GM18868 (cell line): ENCODE data around the gene FAM83F.

ENCODE experiments used
- ATAC-seq: cut with Tn5 transposase; IDR thresholded peaks from one replicate; pipeline ENCODE4 v1.9.1; 2021; ENCODE audit warnings: mild to moderate bottlenecking, moderate library complexity; ENCODE audit not compliant: unreplicated experiment

Gene FAM83F

GRCh38 chr22:39965748-39966147 lies 29.0 kb upstream of the FAM83F start:
- ATAC-seq: no peak

- ATAC-seq: no peak
Observed at GRCh38 chr22:39966470-39966869, 28.3 kb upstream of the FAM83F start.

- ATAC-seq: no peak
Observed at GRCh38 chr22:39967103-39967829, 27.5 kb upstream of the FAM83F start.

GRCh38 chr22:39967996-39968972 lies 26.5 kb upstream of the FAM83F start:
- ATAC-seq: no peak

GRCh38 chr22:39970742-39971141 lies 24.0 kb upstream of the FAM83F start:
- no peak for ATAC-seq

GRCh38 chr22:39972641-39973040 lies 22.1 kb upstream of the FAM83F start:
- no peak for ATAC-seq

- ATAC-seq: no peak
Observed at GRCh38 chr22:39973656-39974055, 21.1 kb upstream of the FAM83F start.

- ATAC-seq: no peak
Observed at GRCh38 chr22:39974065-39974464, 20.7 kb upstream of the FAM83F start.

GRCh38 chr22:39979048-39979447 lies 15.7 kb upstream of the FAM83F start:
- ATAC-seq: no peak

GRCh38 chr22:39979458-39979857 lies 15.3 kb upstream of the FAM83F start:
- ATAC-seq: no peak

GRCh38 chr22:39980596-39980995 lies 14.2 kb upstream of the FAM83F start:
- ATAC-seq: no peak

GRCh38 chr22:39983346-39983745 lies 11.4 kb upstream of the FAM83F start:
- ATAC-seq: no peak

GRCh38 chr22:39984006-39984405 lies 10.7 kb upstream of the FAM83F start:
- ATAC-seq: no peak

GRCh38 chr22:39984746-39985145 lies 10.0 kb upstream of the FAM83F start:
- no peak for ATAC-seq

GRCh38 chr22:39985383-39986035 lies 9.2 kb upstream of the FAM83F start:
- ATAC-seq: no peak

- no peak for ATAC-seq
Observed at GRCh38 chr22:39988386-39989114, 6.2 kb upstream of the FAM83F start.

- ATAC-seq: no peak
Observed at GRCh38 chr22:39989633-39990032, 5.1 kb upstream of the FAM83F start.

GRCh38 chr22:39990686-39991085 lies 4.1 kb upstream of the FAM83F start:
- no peak for ATAC-seq

- ATAC-seq: no peak
Observed at GRCh38 chr22:39991159-39991860, 3.4 kb upstream of the FAM83F start.
